Measurements from ENCODE around the gene ACOX1. TPM values are rescaled to one million over a fixed set of nuclear protein-coding genes. Genes with fewer than 3 reads are reported as not detected.

ACOX1 gene
- total and polyA plus RNA-seq, 5 donors from 2014 or later = 15.0 to 25.6 (median 22.1) TPM

DNA sequence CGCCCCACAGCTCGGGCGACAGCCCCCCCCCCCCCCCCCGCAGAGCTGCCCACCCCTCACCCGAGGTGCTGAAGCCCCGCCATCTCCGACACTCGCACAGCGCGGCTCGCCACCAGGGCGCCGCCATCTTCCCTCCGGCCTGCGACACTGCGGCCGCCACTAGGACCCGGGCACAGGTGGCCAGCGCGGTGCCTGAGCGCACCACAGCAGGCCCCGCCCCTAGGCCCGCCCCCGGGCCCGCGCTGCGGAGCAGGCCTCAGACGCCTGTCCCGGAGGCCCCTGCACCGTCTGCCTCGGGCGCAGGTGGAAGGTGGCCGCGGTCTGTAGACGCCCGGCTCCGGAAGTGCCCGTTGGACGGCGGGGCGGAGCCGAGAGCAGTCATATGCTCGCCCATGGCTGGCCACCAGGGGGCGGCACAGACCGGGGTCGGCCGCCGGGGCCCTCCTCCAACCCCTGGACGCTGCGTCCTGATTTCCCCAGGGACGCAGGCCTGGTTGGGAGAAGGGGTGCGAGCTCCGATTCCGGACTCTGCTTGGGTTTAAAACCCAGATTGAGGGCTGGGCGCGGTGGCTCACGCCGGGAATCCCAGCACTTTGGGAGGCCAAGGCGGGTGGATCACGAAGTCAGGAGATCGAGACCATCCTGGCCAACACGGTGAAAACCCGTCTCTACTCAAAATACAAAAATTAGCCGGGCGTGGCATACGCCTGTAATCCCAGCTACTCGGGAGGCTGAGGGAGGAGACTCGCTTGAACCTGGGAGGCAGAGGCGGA, 74.0 kb downstream of the ACOX1 start, which contains the start of gene MRPL38:
TSS of gene MRPL38 (minus strand) at position 136 of the 773 bp plus-strand sequence. CDS start at position 127, 9 bp downstream.
- no peaks in the 10 kb centered on the region for H3K9me3 ChIP-seq (ENCODE audit: control insufficient read depth in 2 of 2, low read length in 2 of 2)
- Mint-ChIP-seq H3K4me3 (peak within 1 kb of the TSS; percentile 89 to 97 (median 93)), H3K4me1 (peaks cover 0 to 25% (median 5%) of the 10 kb centered on the region in 4 donors), H3K27me3 (no peaks in the 10 kb centered on the region), H3K27ac (peak within 1 kb of the TSS; percentile 48 to 93 (median 81)), H3K36me3 (peaks cover 3% of the 10 kb centered on the region), H3K9me3 (no peaks in the 10 kb centered on the region)
- DNase-seq = peak; percentile 89 to 97 (median 95)
- H3K36me3 ChIP-seq (ENCODE audit: control insufficient read depth, insufficient read depth, low read length) = peaks cover 21% of the 10 kb centered on the region
- ATAC-seq (ENCODE audit: low read depth in 2 of 2) = peak; percentile 98 to 99
- H3K27ac ChIP-seq (ENCODE audit: insufficient read depth, low read length, poor library complexity, severe bottlenecking) = peak within 1 kb of the TSS; percentile 87
- H3K27me3 ChIP-seq (ENCODE audit: control insufficient read depth, insufficient read depth, low read length) = no peaks in the 10 kb centered on the region
- H3K4me1 ChIP-seq (ENCODE audit: control insufficient read depth, insufficient read depth, low read length, poor library complexity, severe bottlenecking) = peaks cover 18% of the 10 kb centered on the region
- H3K4me3 ChIP-seq (ENCODE audit: low read depth, low read length) = peak within 1 kb of the TSS; percentile 64

DNA sequence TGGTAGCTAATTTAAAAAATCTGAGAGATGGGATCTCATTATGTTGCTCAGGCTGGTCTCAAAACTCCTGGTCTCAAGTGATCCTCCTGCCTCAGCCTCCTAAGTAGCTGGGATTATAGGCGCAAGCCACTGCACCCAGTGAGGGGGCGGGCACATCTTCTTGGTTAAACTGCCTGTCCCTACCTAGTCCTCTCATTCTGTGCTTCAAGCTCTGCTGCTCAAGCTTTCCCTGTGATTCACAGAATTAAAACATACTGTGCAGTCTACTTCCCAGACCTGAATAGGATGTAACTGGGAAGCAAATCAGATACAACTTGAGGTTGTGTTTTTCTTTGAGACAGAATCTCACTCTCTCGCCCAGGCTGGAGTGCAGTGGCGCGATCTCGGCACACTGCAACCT, 76.6 kb downstream of the ACOX1 start:
- H3K4me3 ChIP-seq (ENCODE audit: low read depth, low read length) = no peak overlapping the region
- peaks cover 9% of the 10 kb centered on the region for H3K36me3 Mint-ChIP-seq
- H3K4me1 ChIP-seq (ENCODE audit: control insufficient read depth, insufficient read depth, low read length, poor library complexity, severe bottlenecking) = peaks cover 18% of the 10 kb centered on the region
- H3K36me3 ChIP-seq (ENCODE audit: control insufficient read depth, insufficient read depth, low read length) = peaks cover 37% of the 10 kb centered on the region
- no peak overlapping the region for H3K27ac ChIP-seq (ENCODE audit: insufficient read depth, low read length, poor library complexity, severe bottlenecking)
- H3K27ac Mint-ChIP-seq = no peak overlapping the region
- H3K9me3 ChIP-seq (ENCODE audit: control insufficient read depth in 2 of 2, low read length in 2 of 2) = no peaks in the 10 kb centered on the region
- H3K4me1 Mint-ChIP-seq = peaks cover 0 to 28% (median 8%) of the 10 kb centered on the region in 4 donors
- ATAC-seq (ENCODE audit: low read depth in 2 of 2) (no peak), DNase-seq (no peak)
- no peaks in the 10 kb centered on the region for H3K27me3 ChIP-seq (ENCODE audit: control insufficient read depth, insufficient read depth, low read length)
- H3K27me3 Mint-ChIP-seq = no peaks in the 10 kb centered on the region
- H3K9me3 Mint-ChIP-seq = no peaks in the 10 kb centered on the region
- H3K4me3 Mint-ChIP-seq = peak overlapping the region in 2 of 4 donors; percentile 63 to 97

GRCh38 chr17:75901727-75902126, 77.2 kb downstream of the ACOX1 start:
- H3K4me3 ChIP-seq (ENCODE audit: low read depth, low read length) = no peak overlapping the region
- H3K27me3 ChIP-seq (ENCODE audit: control insufficient read depth, insufficient read depth, low read length) = no peaks in the 10 kb centered on the region
- Mint-ChIP-seq H3K27me3 (no peaks in the 10 kb centered on the region), H3K9me3 (no peaks in the 10 kb centered on the region), H3K27ac (no peak overlapping the region), H3K36me3 (peaks cover 9% of the 10 kb centered on the region), H3K4me1 (peaks cover 0 to 28% (median 8%) of the 10 kb centered on the region in 4 donors), H3K4me3 (peak overlapping the region in 1 of 4 donors; percentile 97)
- no peaks in the 10 kb centered on the region for H3K9me3 ChIP-seq (ENCODE audit: control insufficient read depth in 2 of 2, low read length in 2 of 2)
- H3K27ac ChIP-seq (ENCODE audit: insufficient read depth, low read length, poor library complexity, severe bottlenecking) = no peak overlapping the region
- DNase-seq (no peak), ATAC-seq (ENCODE audit: low read depth in 2 of 2) (no peak)
- peaks cover 23% of the 10 kb centered on the region for H3K4me1 ChIP-seq (ENCODE audit: control insufficient read depth, insufficient read depth, low read length, poor library complexity, severe bottlenecking)
- peaks cover 37% of the 10 kb centered on the region for H3K36me3 ChIP-seq (ENCODE audit: control insufficient read depth, insufficient read depth, low read length)

GRCh38 chr17:75900691-75901533, 78.1 kb downstream of the ACOX1 start:
- Mint-ChIP-seq H3K4me3 (peak overlapping the region in 1 of 4 donors; percentile 51), H3K9me3 (no peaks in the 10 kb centered on the region), H3K27ac (no peak overlapping the region), H3K36me3 (peaks cover 9% of the 10 kb centered on the region), H3K4me1 (peaks cover 0 to 24% (median 8%) of the 10 kb centered on the region in 4 donors), H3K27me3 (no peaks in the 10 kb centered on the region)
- Histone ChIP-seq H3K4me3 (ENCODE audit: low read depth, low read length) (no peak overlapping the region), H3K27me3 (ENCODE audit: control insufficient read depth, insufficient read depth, low read length) (no peaks in the 10 kb centered on the region), H3K36me3 (ENCODE audit: control insufficient read depth, insufficient read depth, low read length) (peaks cover 37% of the 10 kb centered on the region), H3K4me1 (ENCODE audit: control insufficient read depth, insufficient read depth, low read length, poor library complexity, severe bottlenecking) (peaks cover 20% of the 10 kb centered on the region), H3K9me3 (ENCODE audit: control insufficient read depth in 2 of 2, low read length in 2 of 2) (no peaks in the 10 kb centered on the region), H3K27ac (ENCODE audit: insufficient read depth, low read length, poor library complexity, severe bottlenecking) (no peak overlapping the region)
- ATAC-seq (ENCODE audit: low read depth in 2 of 2) = no peak
- DNase-seq = no peak

DNA sequence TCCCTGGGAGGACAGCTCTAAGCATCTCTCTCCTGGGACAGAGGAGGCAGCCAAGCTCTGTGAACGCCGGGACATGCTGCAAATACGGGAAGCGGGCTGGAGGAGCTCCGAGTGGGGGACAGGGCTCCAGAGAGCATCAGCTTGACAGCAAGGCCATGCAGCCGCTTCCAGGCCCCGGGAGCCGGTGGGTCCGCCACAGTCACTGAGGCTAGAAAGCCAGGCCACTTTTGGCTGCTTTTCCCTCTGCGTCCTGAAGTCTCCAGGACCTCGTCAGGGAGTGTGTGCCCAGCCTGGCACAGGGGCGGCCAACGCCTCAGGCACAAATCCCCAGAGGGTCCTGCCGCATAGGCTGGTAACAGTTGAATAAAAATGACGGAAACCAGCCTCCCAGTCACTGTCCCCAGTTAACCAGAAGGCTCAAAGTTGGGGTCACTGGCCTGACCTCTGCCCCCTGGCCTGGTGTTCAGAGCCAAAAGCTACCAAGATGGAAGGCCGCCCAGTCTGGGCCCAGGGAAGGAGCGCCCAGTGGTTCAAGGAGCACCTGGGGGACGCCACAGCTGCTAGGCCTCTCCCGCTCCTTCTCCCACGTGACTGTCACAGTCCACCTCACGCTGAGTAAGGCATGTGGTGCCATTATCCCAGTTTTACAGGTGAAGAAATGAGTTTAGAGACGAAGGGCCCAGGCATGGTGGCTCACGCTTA, 79.0 kb downstream of the ACOX1 start:
- Histone ChIP-seq H3K4me1 (ENCODE audit: control insufficient read depth, insufficient read depth, low read length, poor library complexity, severe bottlenecking) (peaks cover 23% of the 10 kb centered on the region), H3K9me3 (ENCODE audit: control insufficient read depth in 2 of 2, low read length in 2 of 2) (no peaks in the 10 kb centered on the region), H3K27ac (ENCODE audit: insufficient read depth, low read length, poor library complexity, severe bottlenecking) (no peak overlapping the region), H3K4me3 (ENCODE audit: low read depth, low read length) (no peak overlapping the region), H3K36me3 (ENCODE audit: control insufficient read depth, insufficient read depth, low read length) (peaks cover 37% of the 10 kb centered on the region), H3K27me3 (ENCODE audit: control insufficient read depth, insufficient read depth, low read length) (no peaks in the 10 kb centered on the region)
- Mint-ChIP-seq H3K36me3 (peaks cover 9% of the 10 kb centered on the region), H3K27me3 (no peaks in the 10 kb centered on the region), H3K9me3 (no peaks in the 10 kb centered on the region), H3K4me1 (peaks cover 0 to 30% (median 16%) of the 10 kb centered on the region in 4 donors), H3K27ac (no peak overlapping the region), H3K4me3 (peak overlapping the region in 1 of 4 donors; percentile 56)
- ATAC-seq (ENCODE audit: low read depth in 2 of 2) = no peak
- DNase-seq = no peak

- H3K4me3 Mint-ChIP-seq = peak overlapping the region in 1 of 4 donors; percentile 56
- peaks cover 24% of the 10 kb centered on the region for H3K4me1 ChIP-seq (ENCODE audit: control insufficient read depth, insufficient read depth, low read length, poor library complexity, severe bottlenecking)
- H3K27ac Mint-ChIP-seq = no peak overlapping the region
- no peaks in the 10 kb centered on the region for H3K27me3 Mint-ChIP-seq
- no peak overlapping the region for H3K4me3 ChIP-seq (ENCODE audit: low read depth, low read length)
- no peaks in the 10 kb centered on the region for H3K9me3 ChIP-seq (ENCODE audit: control insufficient read depth in 2 of 2, low read length in 2 of 2)
- H3K9me3 Mint-ChIP-seq = no peaks in the 10 kb centered on the region
- H3K36me3 Mint-ChIP-seq = peaks cover 9% of the 10 kb centered on the region
- peaks cover 0 to 30% (median 16%) of the 10 kb centered on the region in 4 donors for H3K4me1 Mint-ChIP-seq
- no peak for ATAC-seq (ENCODE audit: low read depth in 2 of 2)
- no peaks in the 10 kb centered on the region for H3K27me3 ChIP-seq (ENCODE audit: control insufficient read depth, insufficient read depth, low read length)
- H3K36me3 ChIP-seq (ENCODE audit: control insufficient read depth, insufficient read depth, low read length) = peaks cover 37% of the 10 kb centered on the region
- no peak for DNase-seq
- H3K27ac ChIP-seq (ENCODE audit: insufficient read depth, low read length, poor library complexity, severe bottlenecking) = no peak overlapping the region
Observed at GRCh38 chr17:75899353-75899752, 79.6 kb downstream of the ACOX1 start.

DNA sequence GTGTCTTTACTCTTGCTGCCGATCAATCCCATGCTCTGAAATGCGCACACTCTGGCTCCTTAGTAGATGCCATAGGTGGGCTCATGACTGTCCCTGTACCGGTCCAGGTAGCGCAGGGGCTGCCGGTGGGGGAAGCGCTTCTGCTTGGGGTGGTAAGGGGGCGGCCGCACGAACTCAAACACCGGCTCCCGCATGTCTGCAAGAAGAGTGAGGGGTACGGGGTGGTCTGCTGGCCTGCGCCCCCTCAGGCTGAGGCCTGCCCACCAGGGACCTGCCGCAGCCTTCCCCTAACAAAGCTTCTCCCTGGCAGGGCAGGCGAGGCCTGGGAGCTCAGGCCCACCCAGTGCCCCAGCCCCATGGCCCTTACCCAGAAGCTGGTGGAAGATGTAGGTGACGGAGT, 80.2 kb downstream of the ACOX1 start:
- Mint-ChIP-seq H3K9me3 (no peaks in the 10 kb centered on the region), H3K27ac (no peak overlapping the region), H3K36me3 (peaks cover 9% of the 10 kb centered on the region), H3K27me3 (no peaks in the 10 kb centered on the region), H3K4me3 (peak overlapping the region; percentile 13 to 80 (median 70)), H3K4me1 (peaks cover 0 to 31% (median 16%) of the 10 kb centered on the region in 4 donors)
- Histone ChIP-seq H3K4me3 (ENCODE audit: low read depth, low read length) (no peak overlapping the region), H3K4me1 (ENCODE audit: control insufficient read depth, insufficient read depth, low read length, poor library complexity, severe bottlenecking) (peaks cover 18% of the 10 kb centered on the region), H3K36me3 (ENCODE audit: control insufficient read depth, insufficient read depth, low read length) (peaks cover 37% of the 10 kb centered on the region), H3K27me3 (ENCODE audit: control insufficient read depth, insufficient read depth, low read length) (no peaks in the 10 kb centered on the region), H3K9me3 (ENCODE audit: control insufficient read depth in 2 of 2, low read length in 2 of 2) (no peaks in the 10 kb centered on the region), H3K27ac (ENCODE audit: insufficient read depth, low read length, poor library complexity, severe bottlenecking) (no peak overlapping the region)
- DNase-seq = no peak
- ATAC-seq (ENCODE audit: low read depth in 2 of 2) = no peak
